ENCODE measurements around the gene DIAPH3.

DIAPH3 gene

GRCh38 chr13:59671881-59672280 lies 491.8 kb downstream of the DIAPH3 start:
- no CpG with 5 or more reads among the region's 2 CpGs for WGBS (ENCODE audit: insufficient coverage, insufficient read length)
- no peak for DNase-seq (ENCODE audit: low read depth, low spot score)
- Histone ChIP-seq H3K4me1 (ENCODE audit: control insufficient read depth, insufficient read depth, low read length) (0 out of 2 replicates have a peak, but pooled peaks cover 2% of the 10 kb centered on the region), H3K9me3 (ENCODE audit: control insufficient read depth, insufficient read depth, low read length) (no peaks in the 10 kb centered on the region), H3K36me3 (ENCODE audit: control insufficient read depth, insufficient read depth, low read length) (no peaks in the 10 kb centered on the region), H3K27ac (ENCODE audit: low read length) (no peak overlapping the region), H3K4me3 (ENCODE audit: low read length) (no peak overlapping the region), H3K27me3 (ENCODE audit: control insufficient read depth, insufficient read depth, low read length) (no peaks in the 10 kb centered on the region)

GRCh38 chr13:59666504-59666903 lies 497.2 kb downstream of the DIAPH3 start:
- Histone ChIP-seq H3K4me1 (ENCODE audit: control insufficient read depth, insufficient read depth, low read length) (0 out of 2 replicates have a peak, but pooled peaks cover 2% of the 10 kb centered on the region), H3K9me3 (ENCODE audit: control insufficient read depth, insufficient read depth, low read length) (no peaks in the 10 kb centered on the region), H3K4me3 (ENCODE audit: low read length) (no peak overlapping the region), H3K36me3 (ENCODE audit: control insufficient read depth, insufficient read depth, low read length) (no peaks in the 10 kb centered on the region), H3K27ac (ENCODE audit: low read length) (no peak overlapping the region), H3K27me3 (ENCODE audit: control insufficient read depth, insufficient read depth, low read length) (no peaks in the 10 kb centered on the region)
- no peak for DNase-seq (ENCODE audit: low read depth, low spot score)
- WGBS (ENCODE audit: insufficient coverage, insufficient read length) = no CpG with 5 or more reads among the region's 7 CpGs

DNA sequence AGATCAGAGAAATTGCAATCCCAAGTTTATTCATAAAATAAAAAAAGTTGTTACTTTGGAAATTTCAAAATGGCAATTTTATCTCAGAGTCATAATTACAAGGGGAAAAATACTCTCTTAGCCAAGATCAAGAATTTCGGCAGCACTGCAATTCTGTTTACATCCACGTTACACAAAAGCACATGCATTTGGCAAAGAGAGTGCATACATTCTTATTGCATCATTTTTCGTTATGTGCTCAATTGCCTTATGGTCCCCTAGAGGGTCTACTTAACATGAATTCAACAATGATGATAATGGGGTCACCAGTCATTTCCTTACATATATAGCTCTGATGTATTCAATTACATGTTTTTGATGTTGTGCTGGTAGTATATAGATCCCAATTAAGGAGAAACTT lies 498.0 kb downstream of the DIAPH3 start:
- Histone ChIP-seq H3K36me3 (ENCODE audit: control insufficient read depth, insufficient read depth, low read length) (no peaks in the 10 kb centered on the region), H3K27me3 (ENCODE audit: control insufficient read depth, insufficient read depth, low read length) (no peaks in the 10 kb centered on the region), H3K9me3 (ENCODE audit: control insufficient read depth, insufficient read depth, low read length) (no peaks in the 10 kb centered on the region), H3K4me1 (ENCODE audit: control insufficient read depth, insufficient read depth, low read length) (0 out of 2 replicates have a peak, but pooled peaks cover 2% of the 10 kb centered on the region), H3K27ac (ENCODE audit: low read length) (no peak overlapping the region), H3K4me3 (ENCODE audit: low read length) (no peak overlapping the region)
- DNase-seq (ENCODE audit: low read depth, low spot score) = no peak
- WGBS (ENCODE audit: insufficient coverage, insufficient read length) = no CpG with 5 or more reads among the region's 3 CpGs

DNA sequence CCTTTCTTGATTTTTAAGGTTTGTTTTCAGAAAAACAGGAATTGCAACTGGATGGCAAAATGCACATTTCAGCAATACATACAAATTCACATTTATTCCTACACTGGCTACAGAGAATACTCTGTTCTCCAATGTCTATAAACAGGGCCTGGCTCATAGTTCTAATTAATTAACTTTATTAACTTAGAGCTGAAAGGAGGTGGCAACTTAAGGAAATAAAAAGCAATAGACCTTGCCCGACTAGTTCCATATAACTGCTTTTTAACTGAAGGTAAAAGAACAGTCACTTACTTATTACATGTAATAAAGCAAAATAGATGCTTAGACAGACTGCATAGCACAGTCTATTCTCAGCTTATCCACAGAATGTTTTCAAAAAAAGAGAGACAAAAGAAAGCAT lies 498.5 kb downstream of the DIAPH3 start:
- H3K9me3 ChIP-seq (ENCODE audit: control insufficient read depth, insufficient read depth, low read length) = no peaks in the 10 kb centered on the region
- H3K36me3 ChIP-seq (ENCODE audit: control insufficient read depth, insufficient read depth, low read length) = no peaks in the 10 kb centered on the region
- no peaks in the 10 kb centered on the region for H3K27me3 ChIP-seq (ENCODE audit: control insufficient read depth, insufficient read depth, low read length)
- no peak for DNase-seq (ENCODE audit: low read depth, low spot score)
- WGBS (ENCODE audit: insufficient coverage, insufficient read length) = no CpG with 5 or more reads among the region's 1 CpG
- no peak overlapping the region for H3K27ac ChIP-seq (ENCODE audit: low read length)
- no peak overlapping the region for H3K4me3 ChIP-seq (ENCODE audit: low read length)
- H3K4me1 ChIP-seq (ENCODE audit: control insufficient read depth, insufficient read depth, low read length) = 0 out of 2 replicates have a peak, but pooled peaks cover 2% of the 10 kb centered on the region

- no peak overlapping the region for H3K4me3 ChIP-seq (ENCODE audit: low read length)
- no peak for DNase-seq (ENCODE audit: low read depth, low spot score)
- H3K36me3 ChIP-seq (ENCODE audit: control insufficient read depth, insufficient read depth, low read length) = no peaks in the 10 kb centered on the region
- H3K27me3 ChIP-seq (ENCODE audit: control insufficient read depth, insufficient read depth, low read length) = no peaks in the 10 kb centered on the region
- 0 out of 2 replicates have a peak, but pooled peaks cover 2% of the 10 kb centered on the region for H3K4me1 ChIP-seq (ENCODE audit: control insufficient read depth, insufficient read depth, low read length)
- H3K27ac ChIP-seq (ENCODE audit: low read length) = no peak overlapping the region
- WGBS (ENCODE audit: insufficient coverage, insufficient read length) = no CpG with 5 or more reads among the region's 8 CpGs
- H3K9me3 ChIP-seq (ENCODE audit: control insufficient read depth, insufficient read depth, low read length) = no peaks in the 10 kb centered on the region
Observed at GRCh38 chr13:59664586-59664985, 499.1 kb downstream of the DIAPH3 start.

DNA sequence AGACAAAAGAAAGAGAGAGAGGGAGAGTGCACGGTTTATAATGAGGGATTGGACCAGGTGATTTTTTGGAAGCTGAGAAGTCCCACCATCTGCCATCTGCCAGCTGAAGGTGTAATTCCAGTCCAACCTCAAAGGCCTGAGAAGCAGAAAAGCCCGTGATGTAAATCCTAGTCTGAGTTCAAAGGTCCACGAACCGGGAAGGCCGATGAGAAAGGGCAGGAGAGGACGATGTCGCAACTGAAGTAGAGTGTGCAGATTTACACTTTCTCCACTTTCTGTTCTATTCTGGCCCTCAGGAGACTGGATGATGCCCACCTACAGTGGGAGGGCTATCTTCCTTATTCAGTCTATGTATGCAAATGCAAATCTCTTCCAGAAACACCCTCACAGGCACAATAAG lies 500.0 kb downstream of the DIAPH3 start:
- no peaks in the 10 kb centered on the region for H3K36me3 ChIP-seq (ENCODE audit: control insufficient read depth, insufficient read depth, low read length)
- no peaks in the 10 kb centered on the region for H3K9me3 ChIP-seq (ENCODE audit: control insufficient read depth, insufficient read depth, low read length)
- H3K4me1 ChIP-seq (ENCODE audit: control insufficient read depth, insufficient read depth, low read length) = 0 out of 2 replicates have a peak, but pooled peaks cover 2% of the 10 kb centered on the region
- H3K27me3 ChIP-seq (ENCODE audit: control insufficient read depth, insufficient read depth, low read length) = no peaks in the 10 kb centered on the region
- DNase-seq (ENCODE audit: low read depth, low spot score) = no peak
- no CpG with 5 or more reads among the region's 7 CpGs for WGBS (ENCODE audit: insufficient coverage, insufficient read length)
- no peak overlapping the region for H3K4me3 ChIP-seq (ENCODE audit: low read length)
- no peak overlapping the region for H3K27ac ChIP-seq (ENCODE audit: low read length)

DNA sequence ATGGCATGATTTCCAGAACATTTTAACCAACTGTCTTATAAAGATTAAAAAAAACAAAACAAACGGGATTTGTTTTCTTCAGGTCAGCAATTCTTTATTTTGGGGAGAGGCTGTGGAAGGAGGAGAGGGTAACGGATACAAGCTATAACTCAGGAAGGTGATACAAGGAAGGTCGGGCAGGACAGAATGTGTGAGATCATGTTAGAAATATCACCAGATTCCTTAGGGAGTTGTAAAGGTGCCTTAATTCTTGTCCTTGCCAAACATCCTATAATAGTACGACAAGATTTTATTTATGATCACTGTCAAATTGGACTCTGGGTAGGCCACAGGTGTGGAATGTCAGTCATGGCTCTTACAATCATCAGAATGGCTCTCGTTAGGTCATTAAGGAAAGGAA lies 503.1 kb downstream of the DIAPH3 start:
- WGBS (ENCODE audit: insufficient coverage, insufficient read length) = no CpG with 5 or more reads among the region's 5 CpGs
- H3K27me3 ChIP-seq (ENCODE audit: control insufficient read depth, insufficient read depth, low read length) = no peaks in the 10 kb centered on the region
- H3K36me3 ChIP-seq (ENCODE audit: control insufficient read depth, insufficient read depth, low read length) = no peaks in the 10 kb centered on the region
- no peak for DNase-seq (ENCODE audit: low read depth, low spot score)
- no peaks in the 10 kb centered on the region for H3K9me3 ChIP-seq (ENCODE audit: control insufficient read depth, insufficient read depth, low read length)
- 0 out of 2 replicates have a peak, but pooled peaks cover 2% of the 10 kb centered on the region for H3K4me1 ChIP-seq (ENCODE audit: control insufficient read depth, insufficient read depth, low read length)
- no peak overlapping the region for H3K4me3 ChIP-seq (ENCODE audit: low read length)
- H3K27ac ChIP-seq (ENCODE audit: low read length) = no peak overlapping the region

DNA sequence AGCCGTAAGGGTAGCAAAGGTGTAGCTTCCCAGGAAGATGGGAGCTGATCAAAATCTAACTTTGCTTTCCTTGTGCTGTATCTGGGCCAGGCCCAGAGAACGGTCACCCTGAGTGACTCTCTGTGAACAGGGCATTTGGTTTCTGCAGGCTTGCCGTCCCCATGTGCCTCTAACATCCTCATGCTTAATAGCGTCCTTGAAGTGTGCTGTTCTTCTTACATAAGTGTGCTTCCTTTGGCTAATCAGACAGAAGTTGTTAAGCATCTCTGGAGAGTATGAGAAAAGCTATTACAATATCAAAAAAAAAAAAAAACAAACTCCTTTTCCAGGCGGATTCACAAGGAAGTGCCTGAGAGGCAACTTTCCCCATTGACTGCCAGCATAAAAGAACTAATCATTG lies 503.7 kb downstream of the DIAPH3 start:
- no CpG with 5 or more reads among the region's 5 CpGs for WGBS (ENCODE audit: insufficient coverage, insufficient read length)

GRCh38 chr13:59658738-59659330 lies 504.9 kb downstream of the DIAPH3 start:
- Histone ChIP-seq H3K9me3 (ENCODE audit: control insufficient read depth, insufficient read depth, low read length) (no peaks in the 10 kb centered on the region), H3K4me3 (ENCODE audit: low read length) (no peak overlapping the region), H3K36me3 (ENCODE audit: control insufficient read depth, insufficient read depth, low read length) (no peaks in the 10 kb centered on the region), H3K27me3 (ENCODE audit: control insufficient read depth, insufficient read depth, low read length) (no peaks in the 10 kb centered on the region), H3K27ac (ENCODE audit: low read length) (no peak overlapping the region), H3K4me1 (ENCODE audit: control insufficient read depth, insufficient read depth, low read length) (no peaks in the 10 kb centered on the region)
- WGBS (ENCODE audit: insufficient coverage, insufficient read length) = no CpG with 5 or more reads among the region's 6 CpGs
- DNase-seq (ENCODE audit: low read depth, low spot score) = no peak

More for the DNA sequence above, 503.7 kb downstream of the DIAPH3 start:
- DNase-seq (ENCODE audit: low read depth, low spot score) = no peak
- 0 out of 2 replicates have a peak, but pooled peaks cover 2% of the 10 kb centered on the region for H3K4me1 ChIP-seq (ENCODE audit: control insufficient read depth, insufficient read depth, low read length)
- H3K4me3 ChIP-seq (ENCODE audit: low read length) = no peak overlapping the region
- no peaks in the 10 kb centered on the region for H3K9me3 ChIP-seq (ENCODE audit: control insufficient read depth, insufficient read depth, low read length)
- no peaks in the 10 kb centered on the region for H3K36me3 ChIP-seq (ENCODE audit: control insufficient read depth, insufficient read depth, low read length)
- no peak overlapping the region for H3K27ac ChIP-seq (ENCODE audit: low read length)
- H3K27me3 ChIP-seq (ENCODE audit: control insufficient read depth, insufficient read depth, low read length) = no peaks in the 10 kb centered on the region

- no peak overlapping the region for H3K4me3 ChIP-seq (ENCODE audit: low read length)
- no peaks in the 10 kb centered on the region for H3K36me3 ChIP-seq (ENCODE audit: control insufficient read depth, insufficient read depth, low read length)
- no peaks in the 10 kb centered on the region for H3K4me1 ChIP-seq (ENCODE audit: control insufficient read depth, insufficient read depth, low read length)
- H3K27ac ChIP-seq (ENCODE audit: low read length) = no peak overlapping the region
- WGBS (ENCODE audit: insufficient coverage, insufficient read length) = no CpG with 5 or more reads among the region's 12 CpGs
- DNase-seq (ENCODE audit: low read depth, low spot score) = no peak
- no peaks in the 10 kb centered on the region for H3K9me3 ChIP-seq (ENCODE audit: control insufficient read depth, insufficient read depth, low read length)
- no peaks in the 10 kb centered on the region for H3K27me3 ChIP-seq (ENCODE audit: control insufficient read depth, insufficient read depth, low read length)
Observed at GRCh38 chr13:59658027-59658737, 505.5 kb downstream of the DIAPH3 start.
